Measurements from ENCODE around the gene PSMC3.
A peak's percentile ranks its signal among the peaks of the same experiment; 100 is the strongest.

PSMC3 gene

GRCh38 chr11:47436726-47437125 lies 10.5 kb upstream of the PSMC3 start:
- TF ChIP-seq CTCF (conservative IDR thresholded peaks at IDR 0.05) (no peak), ZFX (IDR thresholded peaks at IDR 0.05) (no peak)
- H3K27ac ChIP-seq, result no peak overlapping the region

GRCh38 chr11:47435687-47436086 lies 9.4 kb upstream of the PSMC3 start:
- TF ChIP-seq ZFX (IDR thresholded peaks at IDR 0.05) (no peak), CTCF (conservative IDR thresholded peaks at IDR 0.05) (no peak)

GRCh38 chr11:47434011-47434786 lies 8.0 kb upstream of the PSMC3 start:
- TF ChIP-seq ZFX (IDR thresholded peaks at IDR 0.05) (no peak), CTCF (conservative IDR thresholded peaks at IDR 0.05) (no peak)
- H3K27ac ChIP-seq, result no peak overlapping the region

More at GRCh38 chr11:47435687-47436086, 9.4 kb upstream of the PSMC3 start:
- H3K27ac ChIP-seq, result no peak overlapping the region

GRCh38 chr11:47433157-47433556 lies 6.9 kb upstream of the PSMC3 start:
- no peak overlapping the region for H3K27ac ChIP-seq
- TF ChIP-seq ZFX (IDR thresholded peaks at IDR 0.05), result no peak
- no peak for TF ChIP-seq CTCF (conservative IDR thresholded peaks at IDR 0.05)

GRCh38 chr11:47431356-47432083 lies 5.3 kb upstream of the PSMC3 start:
- no peak for TF ChIP-seq ZFX (IDR thresholded peaks at IDR 0.05)
- no peak overlapping the region for H3K27ac ChIP-seq

GRCh38 chr11:47430524-47430923 lies 4.3 kb upstream of the PSMC3 start:
- TF ChIP-seq ZFX (IDR thresholded peaks at IDR 0.05) (no peak), CTCF (conservative IDR thresholded peaks at IDR 0.05) (no peak)
- H3K27ac ChIP-seq, result no peak overlapping the region

- TF ChIP-seq CTCF (conservative IDR thresholded peaks at IDR 0.05) (no peak), ZFX (IDR thresholded peaks at IDR 0.05) (no peak)
- peak overlapping the region; percentile 91 for H3K27ac ChIP-seq
These were observed 628 bp downstream of the PSMC3 start for GRCh38 chr11:47425611-47426010.

All from C4-2B (cell line).